Forelimb muscle (tissue), 1 donor: Measurements from ENCODE around the gene INPP5D. TPM values are rescaled to one million over a fixed set of nuclear protein-coding genes. Genes with fewer than 3 reads are reported as not detected.

Experiments
- DNase-seq: peaks from one replicate; pipeline ENCODE4 v3.0.0-alpha.2; 2013; ENCODE audit warnings: low read depth
- polyA plus RNA-seq: library from polyadenylated mRNA; unstranded; fragments of 120-200 nt; gene quantifications from one replicate; pipeline ENCODE4 v1.2.1, GENCODE V29; 2013; ENCODE audit not compliant: insufficient read length

The INPP5D gene
- polyA plus RNA-seq, 1 donor, result 8.3 TPM

- DNase-seq, result no peak
Measured at GRCh38 chr2:233075141-233075965, 15.2 kb downstream of the INPP5D start.

- DNase-seq, result no peak
Measured at GRCh38 chr2:233075966-233076339, 15.8 kb downstream of the INPP5D start.

GRCh38 chr2:233076749-233077148, 16.6 kb downstream of the INPP5D start:
- no peak for DNase-seq

- DNase-seq, result no peak
Measured at GRCh38 chr2:233079473-233079877, 19.3 kb downstream of the INPP5D start.

GRCh38 chr2:233079953-233080835, 20.1 kb downstream of the INPP5D start:
- DNase-seq, result no peak

- no peak for DNase-seq
Measured at GRCh38 chr2:233080836-233081229, 20.7 kb downstream of the INPP5D start.

- no peak for DNase-seq
Measured at GRCh38 chr2:233081232-233081730, 21.1 kb downstream of the INPP5D start.

- DNase-seq, result no peak
Measured at GRCh38 chr2:233081731-233082221, 21.6 kb downstream of the INPP5D start.

GRCh38 chr2:233082222-233082930, 22.2 kb downstream of the INPP5D start:
- DNase-seq, result no peak

GRCh38 chr2:233082931-233083755, 23.0 kb downstream of the INPP5D start:
- DNase-seq, result no peak

GRCh38 chr2:233083782-233084181, 23.6 kb downstream of the INPP5D start:
- DNase-seq, result no peak

- no peak for DNase-seq
Measured at GRCh38 chr2:233084488-233084887, 24.3 kb downstream of the INPP5D start.

GRCh38 chr2:233085037-233085838, 25.1 kb downstream of the INPP5D start:
- DNase-seq, result no peak

- no peak for DNase-seq
Measured at GRCh38 chr2:233085839-233086150, 25.7 kb downstream of the INPP5D start.

- DNase-seq, result no peak
Measured at GRCh38 chr2:233087713-233088112, 27.6 kb downstream of the INPP5D start.

- no peak for DNase-seq
Measured at GRCh38 chr2:233088972-233089345, 28.8 kb downstream of the INPP5D start.

- DNase-seq, result no peak
Measured at GRCh38 chr2:233089851-233090250, 29.7 kb downstream of the INPP5D start.

GRCh38 chr2:233090879-233091278, 30.7 kb downstream of the INPP5D start:
- no peak for DNase-seq

- no peak for DNase-seq
Measured at GRCh38 chr2:233091595-233092375, 31.6 kb downstream of the INPP5D start.
